HEK293 (cell line): Measurements from ENCODE around the gene PHRF1.

Source experiments
- CTCF ChIA-PET: fragments of 350-600 bp; formaldehyde crosslinking; extraction: SDS; loops from one replicate; lab custom pipeline; 2021; ENCODE audit warnings: antibody characterized with exemption; lab: Yijun Ruan, JAX
- POLR2A ChIA-PET: fragments of 300-600 bp; formaldehyde crosslinking; extraction: SDS; loops from one replicate; lab custom pipeline; 2020; ENCODE audit warnings: antibody characterized with exemption, inconsistent platforms; lab: Yijun Ruan, JAX
- H3K27ac ChIP-seq: fragments of 200-500 bp; sonication (Bioruptor generic); 2 replicates; pipeline ENCODE4 v1.5.1; 2014; ENCODE audit warnings: low read depth, low read length, control low read depth, inconsistent platforms; ENCODE audit errors: extremely low read depth
- H3K36me3 ChIP-seq, 2 experiments: fragments of 200-500 bp in 1 of 2; sonication (Bioruptor generic) in 1 of 2; 1 replicate in 1 of 2; 2 replicates in 1 of 2; pipeline ENCODE4 v1.5.1; 2014 to 2017; ENCODE audit warnings: inconsistent platforms in 2 of 2, low read length in 2 of 2; ENCODE audit not compliant: control insufficient read depth in 2 of 2, insufficient read depth in 1 of 2
- H3K4me1 ChIP-seq: fragments of 200-500 bp; sonication (Bioruptor generic); 2 replicates; pipeline ENCODE4 v1.5.1; 2014; ENCODE audit warnings: mild to moderate bottlenecking, low read length, inconsistent platforms; ENCODE audit not compliant: control insufficient read depth, insufficient read depth
- H3K4me3 ChIP-seq: 2 replicates; pipeline ENCODE4 v1.5.1; 2011; ENCODE audit warnings: low read depth, mild to moderate bottlenecking, control low read depth, low read length, moderate library complexity
- H3K9me3 ChIP-seq: fragments of 200-500 bp; sonication (Bioruptor generic); 2 replicates; pipeline ENCODE4 v1.5.1; 2014; ENCODE audit warnings: low read depth, low read length, inconsistent platforms; ENCODE audit not compliant: control insufficient read depth, insufficient read depth
- CTCF ChIP-seq: fragments of 450-650 bp; formaldehyde crosslinking; IDR thresholded peaks from 2 replicates; pipeline ENCODE4 v1.5.1; 2016; ENCODE audit warnings: missing biosample characterization, missing genetic modification characterization
- HIC1 ChIP-seq: fragments of 450-650 bp; formaldehyde crosslinking; IDR thresholded peaks from 2 replicates; pipeline ENCODE4 v1.5.1; 2016; ENCODE audit warnings: missing biosample characterization, missing genetic modification characterization
- KLF8 ChIP-seq: fragments of 450-650 bp; formaldehyde crosslinking; IDR thresholded peaks from 2 replicates; pipeline ENCODE4 v1.5.1; 2016; ENCODE audit warnings: missing biosample characterization, missing genetic modification characterization
- MEIS1 ChIP-seq: sonication (generic); formaldehyde crosslinking; IDR thresholded peaks from 2 replicates; pipeline ENCODE4 v1.8.1; 2022; ENCODE audit warnings: missing genetic modification reagents, mild to moderate bottlenecking, borderline replicate concordance
- MZF1 ChIP-seq: fragments of 450-650 bp; formaldehyde crosslinking; IDR thresholded peaks from 2 replicates; pipeline ENCODE4 v1.5.1; 2017; ENCODE audit warnings: missing biosample characterization, missing genetic modification characterization, borderline replicate concordance
- TCF7L2 ChIP-seq: IDR thresholded peaks from 2 replicates; pipeline ENCODE4 v1.6.1; 2011; ENCODE audit warnings: low read depth, mild to moderate bottlenecking, inconsistent platforms, low read length, moderate library complexity, borderline replicate concordance
- WT1 ChIP-seq: fragments of 450-650 bp; formaldehyde crosslinking; IDR thresholded peaks from 2 replicates; pipeline ENCODE4 v1.5.1; 2016; ENCODE audit warnings: missing biosample characterization, missing genetic modification characterization
- ZEB2 ChIP-seq: fragments of 450-650 bp; formaldehyde crosslinking; IDR thresholded peaks from 2 replicates; pipeline ENCODE4 v1.5.1; 2016; ENCODE audit warnings: missing biosample characterization, missing genetic modification characterization
- ZFP37 ChIP-seq: fragments of 450-650 bp; formaldehyde crosslinking; IDR thresholded peaks from 2 replicates; pipeline ENCODE4 v1.5.1; 2016; ENCODE audit warnings: missing biosample characterization, missing genetic modification characterization
- ZIC2 ChIP-seq: fragments of 450-650 bp; formaldehyde crosslinking; IDR thresholded peaks from 2 replicates; pipeline ENCODE4 v1.5.1; 2016; ENCODE audit warnings: missing biosample characterization, missing genetic modification characterization
- ZNF112 ChIP-seq: fragments of 450-650 bp; formaldehyde crosslinking; IDR thresholded peaks from 2 replicates; pipeline ENCODE4 v1.5.0; 2017; ENCODE audit warnings: missing biosample characterization, missing genetic modification characterization
- ZNF223 ChIP-seq: fragments of 450-650 bp; formaldehyde crosslinking; IDR thresholded peaks from 2 replicates; pipeline ENCODE4 v1.5.1; 2016; ENCODE audit warnings: missing biosample characterization, missing genetic modification characterization
- ZNF26 ChIP-seq: fragments of 450-650 bp; formaldehyde crosslinking; IDR thresholded peaks from 2 replicates; pipeline ENCODE4 v1.5.1; 2016; ENCODE audit warnings: missing biosample characterization, missing genetic modification characterization
- ZNF394 ChIP-seq: fragments of 450-650 bp; formaldehyde crosslinking; IDR thresholded peaks from 2 replicates; pipeline ENCODE4 v1.5.1; 2016; ENCODE audit warnings: missing biosample characterization, missing genetic modification characterization, mild to moderate bottlenecking, moderate library complexity, borderline replicate concordance
- ZNF404 ChIP-seq: fragments of 450-650 bp; formaldehyde crosslinking; IDR thresholded peaks from 2 replicates; pipeline ENCODE4 v1.5.1; 2017; ENCODE audit warnings: missing biosample characterization, missing genetic modification characterization
- ZNF626 ChIP-seq: fragments of 450-650 bp; sonication (Bioruptor Pico); formaldehyde crosslinking; IDR thresholded peaks from 2 replicates; pipeline ENCODE4 v1.5.1; 2018; ENCODE audit warnings: missing biosample characterization, missing genetic modification characterization, inconsistent platforms
- ZNF645 ChIP-seq: fragments of 450-650 bp; formaldehyde crosslinking; IDR thresholded peaks from 2 replicates; pipeline ENCODE4; 2016; ENCODE audit warnings: missing biosample characterization, missing genetic modification characterization
- TF ChIP-seq, protein P1 (sequence below): fragments of 450-650 bp; formaldehyde crosslinking; IDR thresholded peaks from 2 replicates; pipeline ENCODE4 v1.5.1; 2016; ENCODE audit warnings: missing biosample characterization, missing genetic modification characterization
- TF ChIP-seq, protein P2 (sequence below): fragments of 450-650 bp; formaldehyde crosslinking; IDR thresholded peaks from 2 replicates; pipeline ENCODE4 v1.5.1; 2016; ENCODE audit warnings: missing biosample characterization, missing genetic modification characterization

Gene PHRF1

DNA sequence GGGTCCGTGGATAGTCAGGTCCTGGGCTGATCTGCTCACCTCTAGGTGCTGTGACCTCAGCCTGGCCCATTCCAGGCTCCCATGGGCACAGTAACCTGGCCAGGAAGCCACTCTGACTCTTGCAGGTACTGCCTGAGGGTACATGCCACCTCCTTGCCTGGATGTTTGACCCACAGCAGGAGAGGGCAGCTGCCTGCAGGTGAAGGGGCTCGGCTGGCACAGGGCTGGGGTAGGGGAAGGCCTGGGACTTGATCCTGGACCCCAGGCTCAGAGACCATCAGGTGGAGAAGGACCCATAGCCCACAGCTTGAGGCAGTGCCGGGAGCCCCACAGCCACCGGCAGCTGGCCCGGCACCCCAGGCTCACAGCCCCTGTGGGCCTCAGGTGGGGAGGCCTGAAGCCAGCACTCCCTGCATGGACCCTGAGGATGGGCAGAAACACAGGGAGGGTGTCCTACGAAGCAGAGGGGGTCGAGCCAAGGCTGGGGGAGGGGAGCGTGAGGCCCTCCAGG is 36.2 kb upstream of the PHRF1 start (continued):
- TF ChIP-seq CTCF (tag by site-specific recombination), result no peak
- TF ChIP-seq MEIS1 (CRISPR knock-in tag), result no peak
- TF ChIP-seq, protein P1, sequence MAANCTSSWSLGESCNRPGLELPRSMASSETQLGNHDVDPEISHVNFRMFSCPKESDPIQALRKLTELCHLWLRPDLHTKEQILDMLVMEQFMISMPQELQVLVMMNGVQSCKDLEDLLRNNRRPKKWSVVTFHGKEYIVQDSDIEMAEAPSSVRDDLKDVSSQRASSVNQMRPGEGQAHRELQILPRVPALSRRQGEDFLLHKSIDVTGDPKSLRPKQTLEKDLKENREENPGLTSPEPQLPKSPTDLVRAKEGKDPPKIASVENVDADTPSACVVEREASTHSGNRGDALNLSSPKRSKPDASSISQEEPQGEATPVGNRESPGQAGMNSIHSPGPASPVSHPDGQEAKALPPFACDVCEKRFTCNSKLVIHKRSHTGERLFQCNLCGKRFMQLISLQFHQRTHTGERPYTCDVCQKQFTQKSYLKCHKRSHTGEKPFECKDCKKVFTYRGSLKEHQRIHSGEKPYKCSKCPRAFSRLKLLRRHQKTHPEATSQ, result no peak
- TF ChIP-seq MZF1, result no peak
- no peak for TF ChIP-seq ZNF626 (tag by site-specific recombination)
- TF ChIP-seq ZNF26 (tag by site-specific recombination), result no peak
- no peak for TF ChIP-seq ZNF645 (tag by site-specific recombination)

- no peak overlapping the region for H3K27ac ChIP-seq
- no peaks in the 10 kb centered on the region for H3K4me1 ChIP-seq
- CTCF ChIA-PET, result interaction anchor here (0.7 to 0.8 kb wide), 2 partner anchors 182 to 329 kb away, joined by 3 to 4 read pairs; no protein-coding TSS in a partner anchor
- no peaks in the 10 kb centered on the region for H3K36me3 ChIP-seq
- H3K4me3 ChIP-seq, result no peak overlapping the region
- POLR2A ChIA-PET, result interaction anchor here (0.6 kb wide), 1 partner anchor 12 kb away, joined by 3 read pairs; no protein-coding TSS in a partner anchor
- TF ChIP-seq ZIC2 (tag by site-specific recombination) (peak; percentile 31), ZNF112 (tag by site-specific recombination) (no peak), ZNF223 (tag by site-specific recombination) (no peak), WT1 (tag by site-specific recombination) (no peak), TCF7L2 (no peak), ZEB2 (tag by site-specific recombination) (no peak), ZFP37 (tag by site-specific recombination) (no peak), ZNF404 (no peak)
- no peaks in the 10 kb centered on the region for H3K9me3 ChIP-seq
Observed at GRCh38 chr11:540583-541432, 35.5 kb upstream of the PHRF1 start.

GRCh38 chr11:541433-541885 is 34.8 kb upstream of the PHRF1 start:
- H3K27ac ChIP-seq, result no peak overlapping the region
- H3K36me3 ChIP-seq, result no peaks in the 10 kb centered on the region
- ChIA-PET CTCF (interaction anchor here (0.7 to 0.8 kb wide), 2 partner anchors 182 to 330 kb away, joined by 3 to 4 read pairs; no protein-coding TSS in a partner anchor), POLR2A (no interaction called here)
- no peaks in the 10 kb centered on the region for H3K4me1 ChIP-seq
- H3K9me3 ChIP-seq, result no peaks in the 10 kb centered on the region
- H3K4me3 ChIP-seq, result no peak overlapping the region
- no peak for TF ChIP-seq ZNF394 (tag by site-specific recombination)
- TF ChIP-seq KLF8 (tag by site-specific recombination), result no peak
- TF ChIP-seq, protein P2, sequence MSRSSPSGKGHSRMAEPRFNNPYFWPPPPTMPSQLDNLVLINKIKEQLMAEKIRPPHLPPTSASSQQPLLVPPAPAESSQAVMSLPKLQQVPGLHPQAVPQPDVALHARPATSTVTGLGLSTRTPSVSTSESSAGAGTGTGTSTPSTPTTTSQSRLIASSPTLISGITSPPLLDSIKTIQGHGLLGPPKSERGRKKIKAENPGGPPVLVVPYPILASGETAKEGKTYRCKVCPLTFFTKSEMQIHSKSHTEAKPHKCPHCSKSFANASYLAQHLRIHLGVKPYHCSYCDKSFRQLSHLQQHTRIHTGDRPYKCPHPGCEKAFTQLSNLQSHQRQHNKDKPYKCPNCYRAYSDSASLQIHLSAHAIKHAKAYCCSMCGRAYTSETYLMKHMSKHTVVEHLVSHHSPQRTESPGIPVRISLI (tag by site-specific recombination), result no peak
- no peak for TF ChIP-seq HIC1
